ENCODE results near the gene CD200. TPM values are rescaled to one million over a fixed set of nuclear protein-coding genes. Genes with fewer than 3 reads are reported as not detected.
"Not testable (repeated sequence)": the region's sequence is repeated elsewhere in the genome, so short reads cannot be mapped to it uniquely, and the experiment has no call there.

Gene CD200
- total and polyA plus RNA-seq, 2 experiments from 2014 or later = 0.20 TPM; not detected in 1

GRCh38 chr3:112399064-112399463 lies 66.1 kb downstream of the CD200 start:
- H3K4me3 ChIP-seq = no peak overlapping the region
- H4K20me1 ChIP-seq (ENCODE audit: insufficient read depth) = no peaks in the 10 kb centered on the region
- no peak for DNase-seq
- no peaks in the 10 kb centered on the region for H3K9me3 ChIP-seq (ENCODE audit: low read depth)
- no peak overlapping the region for H3K4me2 ChIP-seq (ENCODE audit: unreplicated experiment)
- TF ChIP-seq EZH2phosphoT487 (IDR thresholded peaks at IDR 0.05; ENCODE audit: insufficient read depth, low read depth) (no peak), EZH2 (IDR thresholded peaks at IDR 0.05; ENCODE audit: insufficient read depth, poor library complexity, severe bottlenecking) (no peak)
- no peaks in the 10 kb centered on the region for H3K27me3 ChIP-seq (replicated peaks; ENCODE audit: insufficient read depth)
- 78 to 79% methylated on average over 2 of the region's 2 CpGs for WGBS, 2 experiments (ENCODE audit: low coverage in 1 of 2, low lambda C conversion rate in 2 of 2, missing lambda C conversion rate in 2 of 2)
- no peak overlapping the region for H3K9ac ChIP-seq
- H3K79me2 ChIP-seq (ENCODE audit: insufficient read depth) = no peaks in the 10 kb centered on the region
- no peaks in the 10 kb centered on the region for H3K36me3 ChIP-seq (ENCODE audit: low read depth)
- no peaks in the 10 kb centered on the region for H3K9me2 ChIP-seq (ENCODE audit: insufficient read depth)
- peaks cover 3% of the 10 kb centered on the region; the same call in 1 of the 2 replicates for H3K4me1 ChIP-seq (ENCODE audit: insufficient read depth)
- in situ Hi-C loops (cut with MboI) = no loop called here
- no peak overlapping the region for H3K27ac ChIP-seq
- H2AFZ ChIP-seq = no peak overlapping the region
- H3F3A ChIP-seq (ENCODE audit: insufficient read depth) = no peaks in the 10 kb centered on the region; the same call in 1 of the 2 replicates

GRCh38 chr3:112399554-112399953 lies 66.6 kb downstream of the CD200 start:
- H3K9me2 ChIP-seq (ENCODE audit: insufficient read depth); H4K20me1 ChIP-seq (ENCODE audit: insufficient read depth); DNase-seq; H3K27me3 ChIP-seq (replicated peaks; ENCODE audit: insufficient read depth); in situ Hi-C loops (cut with MboI); H3K36me3 ChIP-seq (ENCODE audit: low read depth); H3K9ac ChIP-seq; H3K4me2 ChIP-seq (ENCODE audit: unreplicated experiment); H3K4me3 ChIP-seq; H3K4me1 ChIP-seq (ENCODE audit: insufficient read depth); H3K79me2 ChIP-seq (ENCODE audit: insufficient read depth); H3K9me3 ChIP-seq (ENCODE audit: low read depth); H3K27ac ChIP-seq; H2AFZ ChIP-seq; H3F3A ChIP-seq (ENCODE audit: insufficient read depth): not testable (repeated sequence)
- 36 to 44% methylated on average over 6 of the region's 6 CpGs for WGBS, 2 experiments (ENCODE audit: low coverage in 1 of 2, low lambda C conversion rate in 2 of 2, missing lambda C conversion rate in 2 of 2)

- H3K9me3 ChIP-seq (ENCODE audit: low read depth); H3K4me3 ChIP-seq; DNase-seq; H3K4me2 ChIP-seq (ENCODE audit: unreplicated experiment); H3K9me2 ChIP-seq (ENCODE audit: insufficient read depth); H3K4me1 ChIP-seq (ENCODE audit: insufficient read depth); H3F3A ChIP-seq (ENCODE audit: insufficient read depth); H3K79me2 ChIP-seq (ENCODE audit: insufficient read depth); H3K9ac ChIP-seq; H4K20me1 ChIP-seq (ENCODE audit: insufficient read depth); H3K27ac ChIP-seq; in situ Hi-C loops (cut with MboI); H2AFZ ChIP-seq; H3K27me3 ChIP-seq (replicated peaks; ENCODE audit: insufficient read depth); H3K36me3 ChIP-seq (ENCODE audit: low read depth): not testable (repeated sequence)
- WGBS, 2 experiments (ENCODE audit: low coverage in 1 of 2, low lambda C conversion rate in 2 of 2, missing lambda C conversion rate in 2 of 2) = 50 to 52% methylated on average over 4 to 5 of the region's 5 CpGs
Observed at GRCh38 chr3:112400317-112400716, 67.4 kb downstream of the CD200 start.

GRCh38 chr3:112401617-112402016 lies 68.7 kb downstream of the CD200 start:
- Histone ChIP-seq H3K4me2 (ENCODE audit: unreplicated experiment) (no peak overlapping the region), H3K9me2 (ENCODE audit: insufficient read depth) (no peaks in the 10 kb centered on the region), H3F3A (ENCODE audit: insufficient read depth) (no peaks in the 10 kb centered on the region), H3K9me3 (ENCODE audit: low read depth) (no peaks in the 10 kb centered on the region), H3K27me3 (replicated peaks; ENCODE audit: insufficient read depth) (no peaks in the 10 kb centered on the region), H3K79me2 (ENCODE audit: insufficient read depth) (no peaks in the 10 kb centered on the region), H2AFZ (no peak overlapping the region), H3K9ac (no peak overlapping the region), H3K36me3 (ENCODE audit: low read depth) (no peaks in the 10 kb centered on the region), H3K27ac (no peak overlapping the region), H3K4me3 (no peak overlapping the region), H4K20me1 (ENCODE audit: insufficient read depth) (no peaks in the 10 kb centered on the region), H3K4me1 (ENCODE audit: insufficient read depth) (no peaks in the 10 kb centered on the region; the same call in 1 of the 2 replicates)
- WGBS, 2 experiments (ENCODE audit: low coverage in 1 of 2, low lambda C conversion rate in 2 of 2, missing lambda C conversion rate in 2 of 2) = 38 to 45% methylated on average over 2 of the region's 2 CpGs
- in situ Hi-C loops (cut with MboI) = no loop called here
- TF ChIP-seq EZH2 (IDR thresholded peaks at IDR 0.05; ENCODE audit: insufficient read depth, poor library complexity, severe bottlenecking) (no peak), EZH2phosphoT487 (IDR thresholded peaks at IDR 0.05; ENCODE audit: insufficient read depth, low read depth) (no peak)
- no peak for DNase-seq

GRCh38 chr3:112403103-112403502 lies 70.1 kb downstream of the CD200 start:
- TF ChIP-seq EZH2 (IDR thresholded peaks at IDR 0.05; ENCODE audit: insufficient read depth, poor library complexity, severe bottlenecking) (no peak), EZH2phosphoT487 (IDR thresholded peaks at IDR 0.05; ENCODE audit: insufficient read depth, low read depth) (no peak)
- DNase-seq = no peak
- Histone ChIP-seq H3F3A (ENCODE audit: insufficient read depth) (no peaks in the 10 kb centered on the region), H3K27me3 (replicated peaks; ENCODE audit: insufficient read depth) (no peaks in the 10 kb centered on the region), H4K20me1 (ENCODE audit: insufficient read depth) (no peaks in the 10 kb centered on the region), H3K27ac (no peak overlapping the region), H3K4me1 (ENCODE audit: insufficient read depth) (no peaks in the 10 kb centered on the region; the same call in 1 of the 2 replicates), H3K9me2 (ENCODE audit: insufficient read depth) (no peaks in the 10 kb centered on the region), H3K79me2 (ENCODE audit: insufficient read depth) (no peaks in the 10 kb centered on the region), H3K9ac (no peak overlapping the region), H3K4me2 (ENCODE audit: unreplicated experiment) (no peak overlapping the region), H3K9me3 (ENCODE audit: low read depth) (no peaks in the 10 kb centered on the region), H3K36me3 (ENCODE audit: low read depth) (no peaks in the 10 kb centered on the region), H3K4me3 (no peak overlapping the region), H2AFZ (no peak overlapping the region)
- in situ Hi-C loops (cut with MboI) = no loop called here
- 89 to 93% methylated on average over 2 of the region's 2 CpGs for WGBS, 2 experiments (ENCODE audit: low coverage in 1 of 2, low lambda C conversion rate in 2 of 2, missing lambda C conversion rate in 2 of 2)

GRCh38 chr3:112404924-112405549 lies 72.1 kb downstream of the CD200 start:
- DNase-seq; H3K79me2 ChIP-seq (ENCODE audit: insufficient read depth); H3K4me3 ChIP-seq; H3K9me3 ChIP-seq (ENCODE audit: low read depth); H3K27me3 ChIP-seq (replicated peaks; ENCODE audit: insufficient read depth); H3K9me2 ChIP-seq (ENCODE audit: insufficient read depth); in situ Hi-C loops (cut with MboI); H2AFZ ChIP-seq; H4K20me1 ChIP-seq (ENCODE audit: insufficient read depth); H3K36me3 ChIP-seq (ENCODE audit: low read depth); H3F3A ChIP-seq (ENCODE audit: insufficient read depth); H3K27ac ChIP-seq; H3K4me1 ChIP-seq (ENCODE audit: insufficient read depth); H3K9ac ChIP-seq; H3K4me2 ChIP-seq (ENCODE audit: unreplicated experiment): not testable (repeated sequence)
- 69 to 71% methylated on average over 5 of the region's 5 CpGs for WGBS, 2 experiments (ENCODE audit: low coverage in 1 of 2, low lambda C conversion rate in 2 of 2, missing lambda C conversion rate in 2 of 2)

Data from GM23248 (cell line).